WTC11 (cell line): ENCODE results near the gene KLHL40. TPM values are rescaled to one million over a fixed set of nuclear protein-coding genes. Genes with fewer than 3 reads are reported as not detected.

ENCODE experiments used
- ATAC-seq: fragments of 200-7000 bp; cut with Tn5 transposase; 2 replicates; pipeline ENCODE4 v1.10.0; 2021; ENCODE audit warnings: mild to moderate bottlenecking, moderate library complexity
- CTCF ChIA-PET: fragments of 300-600 bp; sonication (Branson Sonifier 250); formaldehyde crosslinking; loops from one replicate; lab custom pipeline; 2021; ENCODE audit warnings: antibody characterized with exemption; lab: Charles Lee
- POLR2A ChIA-PET: fragments of 350-600 bp; sonication (Branson Sonifier 250); formaldehyde crosslinking; loops from one replicate; lab custom pipeline; 2021; ENCODE audit warnings: antibody characterized with exemption; lab: Charles Lee
- DNase-seq: peaks from one replicate; pipeline ENCODE4 v3.0.0; 2021; ENCODE audit warnings: low spot score
- H3K27ac Mint-ChIP-seq: 2 replicates; pipeline ENCODE4 v1.8.0; 2021; ENCODE audit warnings: mixed read lengths
- H3K27me3 Mint-ChIP-seq: 2 replicates; pipeline ENCODE4 v1.8.0; 2021; ENCODE audit warnings: low read depth, mild to moderate bottlenecking, moderate library complexity, mixed read lengths
- H3K36me3 Mint-ChIP-seq: 2 replicates; pipeline ENCODE4 v1.8.0; 2021; ENCODE audit warnings: mixed read lengths
- H3K4me1 Mint-ChIP-seq: 2 replicates; pipeline ENCODE4 v1.8.0; 2022; ENCODE audit warnings: mixed read lengths
- H3K4me3 Mint-ChIP-seq: 2 replicates; pipeline ENCODE4 v1.8.0; 2021; ENCODE audit warnings: mild to moderate bottlenecking, moderate library complexity, mixed read lengths
- H3K9me3 Mint-ChIP-seq: 2 replicates; pipeline ENCODE4 v1.8.0; 2021; ENCODE audit warnings: mixed read lengths
- ATF1 ChIP-seq: sonication (generic); formaldehyde crosslinking; IDR thresholded peaks from 2 replicates; pipeline ENCODE4 v1.8.1; 2023; ENCODE audit warnings: mild to moderate bottlenecking, moderate library complexity, missing genetic modification reagents
- ATF2 ChIP-seq: sonication (generic); formaldehyde crosslinking; IDR thresholded peaks from 2 replicates; pipeline ENCODE4 v1.8.1; 2022; ENCODE audit warnings: low read depth, missing genetic modification reagents, borderline replicate concordance
- CREB1 ChIP-seq: sonication (generic); formaldehyde crosslinking; IDR thresholded peaks from 2 replicates; pipeline ENCODE4 v1.8.0; 2023; ENCODE audit warnings: mild to moderate bottlenecking, missing genetic modification reagents
- CREM ChIP-seq: sonication (generic); formaldehyde crosslinking; IDR thresholded peaks from 2 replicates; pipeline ENCODE4 v1.8.1; 2022; ENCODE audit warnings: mild to moderate bottlenecking, missing genetic modification reagents, moderate library complexity
- ERG ChIP-seq: fragments of 250-450 bp; sonication (Bioruptor Pico); IDR thresholded peaks from 2 replicates; pipeline ENCODE4 v1.8.0; 2021; ENCODE audit warnings: mild to moderate bottlenecking
- FOXK1 ChIP-seq: sonication (generic); formaldehyde crosslinking; IDR thresholded peaks from 2 replicates; pipeline ENCODE4 v1.8.0; 2022; ENCODE audit warnings: mild to moderate bottlenecking, moderate library complexity, missing genetic modification reagents
- FOXP1 ChIP-seq: sonication (generic); formaldehyde crosslinking; IDR thresholded peaks from 2 replicates; pipeline ENCODE4 v1.8.0; 2022; ENCODE audit warnings: missing genetic modification reagents, mild to moderate bottlenecking, moderate library complexity, borderline replicate concordance
- FOXP4 ChIP-seq: sonication (generic); formaldehyde crosslinking; IDR thresholded peaks from 2 replicates; pipeline ENCODE4 v1.8.0; 2022; ENCODE audit warnings: mild to moderate bottlenecking, missing genetic modification reagents
- HMGA2 ChIP-seq: fragments of 250-450 bp; sonication (Bioruptor Pico); IDR thresholded peaks from 2 replicates; pipeline ENCODE4 v1.4.0; 2021; ENCODE audit warnings: mild to moderate bottlenecking, moderate library complexity
- JAZF1 ChIP-seq: fragments of 250-450 bp; sonication (Bioruptor Pico); IDR thresholded peaks from 2 replicates; pipeline ENCODE4 v1.9.0; 2021; ENCODE audit warnings: moderate library complexity, mild to moderate bottlenecking, inconsistent platforms
- NFATC4 ChIP-seq: fragments of 250-450 bp; sonication (Bioruptor Pico); IDR thresholded peaks from 2 replicates; pipeline ENCODE4 v1.9.0; 2021; ENCODE audit warnings: mild to moderate bottlenecking
- OVOL2 ChIP-seq: fragments of 250-450 bp; sonication (Bioruptor Pico); IDR thresholded peaks from 2 replicates; pipeline ENCODE4 v1.9.0; 2021; ENCODE audit warnings: mild to moderate bottlenecking, borderline replicate concordance
- PRDM15 ChIP-seq: sonication (generic); formaldehyde crosslinking; IDR thresholded peaks from 2 replicates; pipeline ENCODE4 v1.8.0; 2022; ENCODE audit warnings: missing genetic modification reagents
- PREB ChIP-seq: sonication (generic); formaldehyde crosslinking; IDR thresholded peaks from 2 replicates; pipeline ENCODE4 v1.8.1; 2022; ENCODE audit warnings: mild to moderate bottlenecking, missing genetic modification reagents, moderate library complexity, borderline replicate concordance
- PRRX2 ChIP-seq: fragments of 250-450 bp; sonication (Bioruptor Pico); IDR thresholded peaks from 2 replicates; pipeline ENCODE4 v1.8.0; 2021; ENCODE audit warnings: mild to moderate bottlenecking
- ZNF121 ChIP-seq: sonication (generic); formaldehyde crosslinking; IDR thresholded peaks from 2 replicates; pipeline ENCODE4 v1.8.0; 2023; ENCODE audit warnings: missing genetic modification reagents
- ZNF281 ChIP-seq: sonication (generic); formaldehyde crosslinking; IDR thresholded peaks from 2 replicates; pipeline ENCODE4 v1.8.0; 2023; ENCODE audit warnings: mild to moderate bottlenecking, missing genetic modification reagents
- ZNF317 ChIP-seq: sonication (generic); formaldehyde crosslinking; IDR thresholded peaks from 2 replicates; pipeline ENCODE4 v1.8.1; 2023; ENCODE audit warnings: low read depth, mild to moderate bottlenecking, moderate library complexity, missing genetic modification reagents, borderline replicate concordance
- ZSCAN18 ChIP-seq: fragments of 250-450 bp; sonication (Bioruptor Pico); IDR thresholded peaks from 2 replicates; pipeline ENCODE4 v2.1.2; 2022; ENCODE audit warnings: mild to moderate bottlenecking, moderate library complexity
- total RNA-seq: library from RNA; stranded (reverse); gene quantifications from 3 replicates; pipeline ENCODE4 v1.2.3, GENCODE V29; 2021

Gene KLHL40
- total RNA-seq, 1 experiment from 2014 or later, result not detected

GRCh38 chr3:42640771-42641370 lies 44.5 kb upstream of the KLHL40 start (continued):
- TF ChIP-seq ERG (CRISPR knock-in tag), result no peak
- no peak for TF ChIP-seq OVOL2 (CRISPR knock-in tag)
- TF ChIP-seq JAZF1 (CRISPR knock-in tag), result no peak
- TF ChIP-seq PREB (CRISPR knock-in tag), result no peak
- TF ChIP-seq CREB1 (CRISPR knock-in tag), result no peak
- no peak for TF ChIP-seq ATF1
- no peak for TF ChIP-seq ZNF281 (CRISPR knock-in tag)
- no peak for TF ChIP-seq FOXP4 (CRISPR knock-in tag)
- TF ChIP-seq CREM (CRISPR knock-in tag), result no peak
- no peak for TF ChIP-seq FOXP1 (CRISPR knock-in tag)
- no peak for TF ChIP-seq ZNF121 (CRISPR knock-in tag)
- no peak for TF ChIP-seq ATF2 (CRISPR knock-in tag)
- TF ChIP-seq ZNF317 (CRISPR knock-in tag), result no peak

GRCh38 chr3:42647821-42648459 lies 37.4 kb upstream of the KLHL40 start:
- Mint-ChIP-seq H3K4me1 (peaks cover 35% of the 10 kb centered on the region), H3K36me3 (peaks cover 45% of the 10 kb centered on the region), H3K27ac (peak overlapping the region; percentile 89), H3K27me3 (no peaks in the 10 kb centered on the region), H3K4me3 (no peak overlapping the region), H3K9me3 (no peaks in the 10 kb centered on the region)
- POLR2A ChIA-PET, result interaction anchor here (0.6 to 1.3 kb wide), 4 partner anchors 16 to 102 kb away, joined by 3 to 4 read pairs (median 3); partner anchors contain the start of gene SS18L2
- DNase-seq, result no peak
- CTCF ChIA-PET, result interaction anchor here (0.7 to 2.5 kb wide), 10 partner anchors 17 to 233 kb away, joined by 3 to 19 read pairs (median 5); no protein-coding TSS in a partner anchor
- peak; percentile 50 for ATAC-seq
- no peak for TF ChIP-seq PRDM15 (CRISPR knock-in tag)
- TF ChIP-seq NFATC4 (CRISPR knock-in tag), result no peak
- no peak for TF ChIP-seq HMGA2 (CRISPR knock-in tag)
- no peak for TF ChIP-seq FOXK1
- no peak for TF ChIP-seq FOXP4 (CRISPR knock-in tag)
- TF ChIP-seq ZSCAN18 (CRISPR knock-in tag), result no peak
- no peak for TF ChIP-seq PRRX2 (CRISPR knock-in tag)
